ENCODE results near the gene FEN1.
A peak's percentile ranks its signal among the peaks of the same experiment; 100 is the strongest.

FEN1 gene

GRCh38 chr11:61761440-61762222, 31.1 kb upstream of the FEN1 start:
- Histone ChIP-seq H3K18ac (ENCODE audit: low read length) (peak overlapping the region; percentile 70), H3K9ac (ENCODE audit: low read depth, low read length, poor library complexity) (no peak overlapping the region), H3K36me3 (replicated peaks in 1 of 2; ENCODE audit: control insufficient read depth in 2 of 2, insufficient read depth in 2 of 2, low read length in 2 of 2) (no peaks in the 10 kb centered on the region), H4K8ac (ENCODE audit: low read depth, low read length) (peak overlapping the region; percentile 43), H4K91ac (ENCODE audit: low read depth, low read length, poor library complexity) (no peak overlapping the region), H2BK120ac (ENCODE audit: low read depth, low read length) (no peak overlapping the region), H3K4me2 (ENCODE audit: insufficient read depth, low read length, poor library complexity, severe bottlenecking) (no peak overlapping the region), H2AK5ac (ENCODE audit: low read depth, low read length) (peak overlapping the region; percentile 79), H3K9me3 (replicated peaks in 1 of 2; ENCODE audit: control insufficient read depth in 2 of 2, insufficient read depth in 1 of 2, low read depth in 1 of 2, low read length in 2 of 2) (peaks cover 0 to 3% of the 10 kb centered on the region in 2 donors), H2BK12ac (ENCODE audit: low read length) (peak overlapping the region; percentile 24), H3K14ac (ENCODE audit: low read length) (peak overlapping the region; percentile 82), H3K27me3 (ENCODE audit: control insufficient read depth in 3 of 3, insufficient read depth in 3 of 3, low read depth in 1 of 3, low read length in 3 of 3) (no peaks in the 10 kb centered on the region), H3K4ac (ENCODE audit: low read length) (peak overlapping the region; percentile 38), H3K23ac (ENCODE audit: low read depth, low read length, poor library complexity) (peak overlapping the region; percentile 55), H3K4me1 (ENCODE audit: control insufficient read depth in 2 of 2, insufficient read depth in 1 of 2, low read depth in 1 of 2, low read length in 2 of 2) (peaks cover 4 to 36% of the 10 kb centered on the region in 2 donors), H2BK15ac (ENCODE audit: low read length) (peak overlapping the region; percentile 78), H3K79me1 (ENCODE audit: low read depth, low read length) (peaks cover 5% of the 10 kb centered on the region), H3K4me3 (ENCODE audit: low read length in 2 of 2) (no peak overlapping the region), H3K27ac (replicated peaks; ENCODE audit: low read length) (no peak overlapping the region), H2AFZ (ENCODE audit: low read length) (no peak overlapping the region), H2BK5ac (ENCODE audit: low read length) (peak overlapping the region; percentile 85)
- DNase-seq (ENCODE audit: low spot score), result no peak
- no CpG with 5 or more reads among the region's 11 CpGs for WGBS, 2 donors (ENCODE audit: extremely low coverage in 2 of 2, insufficient read length in 2 of 2, insufficient replicate concordance in 1 of 2)

DNA sequence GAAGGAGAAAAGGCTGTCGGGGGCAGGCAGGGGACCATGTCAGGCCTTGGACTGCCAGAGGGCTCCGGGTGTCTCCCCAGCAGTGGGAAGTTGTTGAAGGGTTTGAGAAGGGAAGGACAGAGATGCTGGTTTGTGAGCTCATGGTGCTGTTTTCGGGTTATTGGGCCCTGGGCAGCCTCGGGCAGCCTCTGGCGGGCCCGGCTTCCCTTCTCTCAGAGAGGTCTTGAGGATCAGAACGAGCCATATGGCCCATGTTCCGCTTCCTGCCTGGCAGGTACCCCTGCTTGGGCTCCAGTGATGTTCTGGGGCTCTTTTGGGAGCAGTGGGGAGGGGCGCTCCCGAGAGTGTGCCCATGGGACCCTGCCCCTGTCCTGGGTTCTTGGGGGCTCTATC, 30.5 kb upstream of the FEN1 start:
- Histone ChIP-seq H2AFZ (ENCODE audit: low read length) (no peak overlapping the region), H3K18ac (ENCODE audit: low read length) (peak overlapping the region; percentile 91), H2BK120ac (ENCODE audit: low read depth, low read length) (peak overlapping the region; percentile 83), H3K4me1 (ENCODE audit: control insufficient read depth in 2 of 2, insufficient read depth in 1 of 2, low read depth in 1 of 2, low read length in 2 of 2) (peaks cover 2 to 36% of the 10 kb centered on the region in 2 donors), H3K23ac (ENCODE audit: low read depth, low read length, poor library complexity) (peak overlapping the region; percentile 55), H4K91ac (ENCODE audit: low read depth, low read length, poor library complexity) (no peak overlapping the region), H3K79me1 (ENCODE audit: low read depth, low read length) (peaks cover 5% of the 10 kb centered on the region), H2BK15ac (ENCODE audit: low read length) (peak overlapping the region; percentile 75), H3K36me3 (replicated peaks in 1 of 2; ENCODE audit: control insufficient read depth in 2 of 2, insufficient read depth in 2 of 2, low read length in 2 of 2) (no peaks in the 10 kb centered on the region), H3K4me3 (ENCODE audit: low read length in 2 of 2) (no peak overlapping the region), H3K9ac (ENCODE audit: low read depth, low read length, poor library complexity) (no peak overlapping the region), H3K27ac (replicated peaks; ENCODE audit: low read length) (no peak overlapping the region), H3K4ac (ENCODE audit: low read length) (no peak overlapping the region), H3K14ac (ENCODE audit: low read length) (peak overlapping the region; percentile 10), H3K4me2 (ENCODE audit: insufficient read depth, low read length, poor library complexity, severe bottlenecking) (no peak overlapping the region), H2BK5ac (ENCODE audit: low read length) (no peak overlapping the region), H3K9me3 (replicated peaks in 1 of 2; ENCODE audit: control insufficient read depth in 2 of 2, insufficient read depth in 1 of 2, low read depth in 1 of 2, low read length in 2 of 2) (peaks cover 0 to 3% of the 10 kb centered on the region in 2 donors), H3K27me3 (ENCODE audit: control insufficient read depth in 3 of 3, insufficient read depth in 3 of 3, low read depth in 1 of 3, low read length in 3 of 3) (no peaks in the 10 kb centered on the region), H2BK12ac (ENCODE audit: low read length) (peak overlapping the region; percentile 41), H2AK5ac (ENCODE audit: low read depth, low read length) (peak overlapping the region; percentile 79), H4K8ac (ENCODE audit: low read depth, low read length) (no peak overlapping the region)
- DNase-seq (ENCODE audit: low spot score), result no peak
- no CpG with 5 or more reads among the region's 10 CpGs for WGBS, 2 donors (ENCODE audit: extremely low coverage in 2 of 2, insufficient read length in 2 of 2, insufficient replicate concordance in 1 of 2)

- peak overlapping the region; percentile 79 for H2AK5ac ChIP-seq (ENCODE audit: low read depth, low read length)
- WGBS, 2 donors (ENCODE audit: extremely low coverage in 2 of 2, insufficient read length in 2 of 2, insufficient replicate concordance in 1 of 2), result no CpG with 5 or more reads among the region's 15 CpGs
- peak overlapping the region; percentile 55 for H3K23ac ChIP-seq (ENCODE audit: low read depth, low read length, poor library complexity)
- no peaks in the 10 kb centered on the region for H3K27me3 ChIP-seq (ENCODE audit: control insufficient read depth in 3 of 3, insufficient read depth in 3 of 3, low read depth in 1 of 3, low read length in 3 of 3)
- no peak overlapping the region for H3K4me2 ChIP-seq (ENCODE audit: insufficient read depth, low read length, poor library complexity, severe bottlenecking)
- H3K27ac ChIP-seq (replicated peaks; ENCODE audit: low read length), result no peak overlapping the region
- no peak overlapping the region for H3K4ac ChIP-seq (ENCODE audit: low read length)
- H2BK5ac ChIP-seq (ENCODE audit: low read length), result no peak overlapping the region
- H3K9me3 ChIP-seq (replicated peaks in 1 of 2; ENCODE audit: control insufficient read depth in 2 of 2, insufficient read depth in 1 of 2, low read depth in 1 of 2, low read length in 2 of 2), result peaks cover 0 to 3% of the 10 kb centered on the region in 2 donors
- H3K9ac ChIP-seq (ENCODE audit: low read depth, low read length, poor library complexity), result peak overlapping the region; percentile 60
- peak overlapping the region; percentile 10 for H3K14ac ChIP-seq (ENCODE audit: low read length)
- H3K18ac ChIP-seq (ENCODE audit: low read length), result peak overlapping the region; percentile 91
- H2AFZ ChIP-seq (ENCODE audit: low read length), result no peak overlapping the region
- peaks cover 2 to 36% of the 10 kb centered on the region in 2 donors for H3K4me1 ChIP-seq (ENCODE audit: control insufficient read depth in 2 of 2, insufficient read depth in 1 of 2, low read depth in 1 of 2, low read length in 2 of 2)
- peak overlapping the region; percentile 75 for H2BK15ac ChIP-seq (ENCODE audit: low read length)
- H2BK12ac ChIP-seq (ENCODE audit: low read length), result peak overlapping the region; percentile 49
- no peak overlapping the region for H4K8ac ChIP-seq (ENCODE audit: low read depth, low read length)
- peaks cover 5% of the 10 kb centered on the region for H3K79me1 ChIP-seq (ENCODE audit: low read depth, low read length)
- peak overlapping the region; percentile 53 for H4K91ac ChIP-seq (ENCODE audit: low read depth, low read length, poor library complexity)
- DNase-seq (ENCODE audit: low spot score), result no peak
- H3K36me3 ChIP-seq (replicated peaks in 1 of 2; ENCODE audit: control insufficient read depth in 2 of 2, insufficient read depth in 2 of 2, low read length in 2 of 2), result no peaks in the 10 kb centered on the region
- H2BK120ac ChIP-seq (ENCODE audit: low read depth, low read length), result peak overlapping the region; percentile 83
- no peak overlapping the region for H3K4me3 ChIP-seq (ENCODE audit: low read length in 2 of 2)
These were observed 29.9 kb upstream of the FEN1 start for GRCh38 chr11:61762798-61763197.

DNA sequence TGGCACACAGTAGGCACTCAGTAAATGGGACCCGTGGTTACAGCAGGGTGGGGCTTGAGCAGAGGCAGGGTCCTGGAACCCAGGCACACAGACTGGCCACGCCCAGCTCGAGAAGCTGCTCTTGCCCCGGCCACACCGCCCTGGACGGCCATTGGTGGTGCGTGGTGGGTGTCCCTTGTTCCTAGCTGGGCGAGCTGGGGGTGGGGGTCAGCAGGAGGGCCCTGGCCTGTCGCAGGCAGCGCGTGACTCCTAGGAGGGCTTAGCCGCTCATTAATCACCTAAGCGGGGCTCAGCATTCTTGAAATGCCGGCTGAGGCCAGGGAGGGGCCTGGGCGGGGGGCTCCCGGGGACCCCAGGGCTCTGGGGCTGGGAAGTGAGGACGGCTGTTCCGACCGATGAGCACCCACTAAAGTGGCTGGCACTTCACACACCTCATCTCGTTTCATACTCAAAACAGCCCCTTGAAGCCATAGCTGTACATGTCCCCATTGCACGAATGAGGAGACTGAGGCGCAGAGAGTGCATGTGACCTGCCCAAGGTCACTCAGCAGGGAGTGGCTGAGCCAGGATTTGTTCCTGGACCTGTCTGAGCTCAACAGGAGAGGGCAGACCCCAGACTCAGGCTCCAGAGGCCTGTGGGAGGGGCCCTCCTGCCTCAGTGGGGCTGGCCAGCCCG, 28.6 kb upstream of the FEN1 start:
- Histone ChIP-seq H3K9ac (ENCODE audit: low read depth, low read length, poor library complexity) (peak overlapping the region; percentile 21), H3K4ac (ENCODE audit: low read length) (peak overlapping the region; percentile 37), H3K9me3 (replicated peaks in 1 of 2; ENCODE audit: control insufficient read depth in 2 of 2, insufficient read depth in 1 of 2, low read depth in 1 of 2, low read length in 2 of 2) (peaks cover 0 to 2% of the 10 kb centered on the region in 2 donors), H2BK15ac (ENCODE audit: low read length) (peak overlapping the region; percentile 81), H2BK120ac (ENCODE audit: low read depth, low read length) (no peak overlapping the region), H4K8ac (ENCODE audit: low read depth, low read length) (no peak overlapping the region), H3K14ac (ENCODE audit: low read length) (peak overlapping the region; percentile 94), H3K27ac (replicated peaks; ENCODE audit: low read length) (no peak overlapping the region), H2BK12ac (ENCODE audit: low read length) (no peak overlapping the region), H3K27me3 (ENCODE audit: control insufficient read depth in 3 of 3, insufficient read depth in 3 of 3, low read depth in 1 of 3, low read length in 3 of 3) (no peaks in the 10 kb centered on the region), H3K36me3 (replicated peaks in 1 of 2; ENCODE audit: control insufficient read depth in 2 of 2, insufficient read depth in 2 of 2, low read length in 2 of 2) (no peaks in the 10 kb centered on the region), H3K4me2 (ENCODE audit: insufficient read depth, low read length, poor library complexity, severe bottlenecking) (no peak overlapping the region), H2BK5ac (ENCODE audit: low read length) (peak overlapping the region; percentile 39), H3K4me1 (ENCODE audit: control insufficient read depth in 2 of 2, insufficient read depth in 1 of 2, low read depth in 1 of 2, low read length in 2 of 2) (peaks cover 2 to 40% of the 10 kb centered on the region in 2 donors), H2AK5ac (ENCODE audit: low read depth, low read length) (peak overlapping the region; percentile 94), H4K91ac (ENCODE audit: low read depth, low read length, poor library complexity) (no peak overlapping the region), H3K4me3 (ENCODE audit: low read length in 2 of 2) (no peak overlapping the region), H3K23ac (ENCODE audit: low read depth, low read length, poor library complexity) (no peak overlapping the region), H3K79me1 (ENCODE audit: low read depth, low read length) (no peaks in the 10 kb centered on the region), H3K18ac (ENCODE audit: low read length) (peak overlapping the region; percentile 78), H2AFZ (ENCODE audit: low read length) (no peak overlapping the region)
- DNase-seq (ENCODE audit: low spot score), result no peak
- no CpG with 5 or more reads among the region's 23 CpGs for WGBS, 2 donors (ENCODE audit: extremely low coverage in 2 of 2, insufficient read length in 2 of 2, insufficient replicate concordance in 1 of 2)

Data from neuronal stem cell (in vitro differentiated cells).